GM12874 (cell line): ENCODE results near the gene RNF187.

ENCODE experiments used
- TF ChIP-seq, protein P1 (sequence below): IDR thresholded peaks from 2 replicates; pipeline ENCODE4 v1.5.1; 2011; ENCODE audit warnings: low read depth, mild to moderate bottlenecking, control low read depth, low read length, moderate library complexity; ENCODE audit not compliant: insufficient read depth

The RNF187 gene

DNA sequence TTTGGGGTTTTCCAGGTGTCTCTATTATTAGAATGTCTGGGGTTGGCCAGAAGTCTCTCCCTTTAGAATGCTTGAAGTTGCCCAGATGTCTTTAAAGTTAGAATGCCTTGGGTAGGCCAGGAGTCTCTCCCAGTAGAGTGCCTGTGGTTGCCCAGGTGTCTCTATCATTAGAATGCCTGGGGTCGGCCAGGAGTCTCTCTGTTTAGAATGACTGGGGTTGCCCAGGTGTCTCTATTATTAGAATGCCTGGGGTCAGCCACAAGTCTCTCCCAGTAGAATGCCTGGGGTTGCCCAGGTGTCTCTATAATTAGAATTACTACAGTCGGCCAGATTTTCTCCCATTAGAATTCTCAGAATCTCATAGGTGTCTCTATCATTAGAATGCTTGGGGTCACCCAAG, 55.2 kb downstream of the RNF187 start:
- TF ChIP-seq, protein P1, sequence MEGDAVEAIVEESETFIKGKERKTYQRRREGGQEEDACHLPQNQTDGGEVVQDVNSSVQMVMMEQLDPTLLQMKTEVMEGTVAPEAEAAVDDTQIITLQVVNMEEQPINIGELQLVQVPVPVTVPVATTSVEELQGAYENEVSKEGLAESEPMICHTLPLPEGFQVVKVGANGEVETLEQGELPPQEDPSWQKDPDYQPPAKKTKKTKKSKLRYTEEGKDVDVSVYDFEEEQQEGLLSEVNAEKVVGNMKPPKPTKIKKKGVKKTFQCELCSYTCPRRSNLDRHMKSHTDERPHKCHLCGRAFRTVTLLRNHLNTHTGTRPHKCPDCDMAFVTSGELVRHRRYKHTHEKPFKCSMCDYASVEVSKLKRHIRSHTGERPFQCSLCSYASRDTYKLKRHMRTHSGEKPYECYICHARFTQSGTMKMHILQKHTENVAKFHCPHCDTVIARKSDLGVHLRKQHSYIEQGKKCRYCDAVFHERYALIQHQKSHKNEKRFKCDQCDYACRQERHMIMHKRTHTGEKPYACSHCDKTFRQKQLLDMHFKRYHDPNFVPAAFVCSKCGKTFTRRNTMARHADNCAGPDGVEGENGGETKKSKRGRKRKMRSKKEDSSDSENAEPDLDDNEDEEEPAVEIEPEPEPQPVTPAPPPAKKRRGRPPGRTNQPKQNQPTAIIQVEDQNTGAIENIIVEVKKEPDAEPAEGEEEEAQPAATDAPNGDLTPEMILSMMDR: no peak

DNA sequence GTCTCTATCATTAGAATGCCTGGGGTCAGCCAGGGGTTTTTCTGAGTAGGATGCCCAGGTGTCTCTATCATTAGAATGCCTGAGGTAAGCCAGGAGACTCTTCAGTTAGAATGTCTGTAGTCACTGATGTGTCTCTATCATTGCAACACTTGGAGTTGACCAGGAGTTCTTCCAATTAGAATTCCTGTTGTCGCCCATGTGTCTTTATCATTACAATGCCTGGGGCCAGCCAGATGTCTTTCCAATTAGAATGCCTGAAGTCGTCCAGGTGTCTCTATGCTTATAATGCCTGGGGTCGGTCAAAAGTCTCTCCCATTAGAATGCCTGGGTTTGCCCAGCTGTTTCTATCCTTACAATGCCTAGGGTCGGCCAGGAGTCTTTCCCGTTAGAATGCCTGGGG, 55.8 kb downstream of the RNF187 start:
- TF ChIP-seq, protein P1: no peak

DNA sequence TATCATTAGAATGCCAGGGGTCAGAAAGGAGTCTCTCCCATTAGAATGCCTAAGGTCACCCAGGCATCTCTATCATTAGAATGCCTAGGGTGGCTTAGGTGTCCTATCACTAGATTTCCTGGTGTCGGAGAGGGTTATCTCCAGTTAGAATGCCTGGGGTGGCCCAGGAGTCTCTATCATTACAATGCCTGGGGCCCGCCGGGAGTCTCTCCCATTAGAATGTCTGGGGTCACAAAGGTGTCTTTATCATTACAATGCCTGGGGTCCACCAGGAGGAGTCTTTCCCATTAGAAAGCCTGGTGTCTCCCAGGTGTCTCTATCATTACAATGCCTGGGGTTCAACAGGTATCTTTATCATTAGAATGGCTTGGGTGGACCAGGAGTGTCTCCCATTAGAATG, 56.2 kb downstream of the RNF187 start:
- TF ChIP-seq, protein P1: no peak

DNA sequence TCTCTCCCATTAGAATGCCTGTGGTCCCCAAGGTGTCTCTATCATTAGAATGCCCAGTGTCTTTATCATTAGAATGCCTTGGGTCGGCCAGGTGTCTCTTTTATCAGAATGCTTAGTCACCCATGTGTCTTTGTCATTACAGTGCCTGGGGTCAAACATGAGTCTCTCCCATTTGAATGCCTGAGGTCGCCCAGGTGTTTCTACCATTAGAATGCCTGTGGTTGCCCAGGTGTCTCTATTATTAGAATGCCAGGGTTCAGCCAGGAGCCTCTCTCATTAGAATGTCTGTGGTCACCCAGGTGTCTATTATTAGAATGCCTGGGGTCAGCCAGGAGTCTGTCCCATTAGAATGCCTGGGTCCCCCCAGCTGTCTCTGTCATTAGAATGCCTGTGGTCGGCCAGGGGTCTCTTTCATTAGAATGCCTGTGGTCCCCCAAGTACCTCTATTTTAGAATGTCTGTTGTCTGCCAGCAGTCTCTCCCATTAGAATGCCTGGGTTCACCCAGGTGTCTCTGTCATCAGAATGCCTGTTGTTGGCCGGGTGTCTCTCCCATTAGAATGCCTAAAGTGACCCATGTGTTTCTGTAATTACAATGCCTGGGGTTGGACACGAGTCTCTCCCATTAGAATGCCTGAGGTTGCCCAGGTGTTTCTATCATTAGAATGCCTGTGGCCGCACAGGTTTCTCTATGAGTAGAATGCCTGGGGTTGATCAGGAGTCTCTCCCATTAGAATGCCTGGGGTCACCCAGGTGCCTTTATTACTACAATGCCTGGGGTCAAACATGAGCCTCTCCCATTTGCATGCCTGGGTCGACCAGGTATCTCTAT, 57.1 kb downstream of the RNF187 start:
- TF ChIP-seq, protein P1: no peak

DNA sequence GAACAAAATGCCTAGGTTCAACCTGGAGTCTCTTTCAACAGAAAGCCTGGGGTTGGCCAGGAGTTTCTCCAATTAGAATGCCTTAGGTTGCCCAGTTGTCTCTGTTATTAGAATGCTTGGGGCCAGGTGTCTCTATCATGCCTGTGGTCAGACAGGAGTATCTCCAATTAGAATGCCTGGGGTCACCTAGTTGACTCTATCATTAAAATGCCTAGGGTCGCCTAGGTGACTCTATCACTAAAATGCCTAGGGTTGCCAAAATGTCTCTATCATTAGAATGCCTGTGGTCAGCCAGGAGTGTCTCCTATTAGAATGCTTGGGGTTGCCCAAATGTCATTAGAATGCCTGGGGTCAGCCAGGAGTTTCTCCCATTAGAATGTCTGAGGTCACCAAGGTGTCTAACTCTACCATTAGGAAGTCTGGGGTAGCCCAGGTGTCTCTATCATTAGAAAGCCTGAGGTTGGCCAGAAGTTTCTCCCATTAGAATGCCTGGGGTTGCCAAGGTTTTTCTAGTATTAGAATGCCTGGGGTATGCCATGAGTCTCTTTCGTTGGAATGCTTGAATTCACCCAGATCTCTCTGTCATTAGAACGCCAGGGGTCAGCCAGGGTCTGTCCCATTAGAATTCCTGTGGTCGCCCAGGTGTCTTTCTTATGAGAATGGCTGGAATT, 57.9 kb downstream of the RNF187 start:
- TF ChIP-seq, protein P1: no peak
